K562 (cell line): ENCODE data around the gene CIAO1.

Experiments used
- CBFB ChIP-seq: sonication (generic); formaldehyde crosslinking; IDR thresholded peaks from 2 replicates; pipeline ENCODE4 v1.4.0; 2020; ENCODE audit warnings: mild to moderate bottlenecking, missing genetic modification reagents
- CTCF ChIP-seq, 3 experiments: IDR thresholded peaks in 2 of 3; conservative IDR thresholded peaks in 1 of 3; 2 replicates each; pipeline ENCODE4 v1.5.1; 2011 to 2012; ENCODE audit warnings: low read length in 3 of 3, mild to moderate bottlenecking in 3 of 3, control low read depth in 2 of 3, improper control_type of control experiment in 1 of 3, inconsistent platforms in 1 of 3, low read depth in 1 of 3, mixed read lengths in 1 of 3, moderate library complexity in 1 of 3; ENCODE audit not compliant: insufficient read depth in 2 of 3
- EZH2 ChIP-seq: IDR thresholded peaks from 2 replicates; pipeline ENCODE4 v1.6.1; 2012; ENCODE audit warnings: low read depth, mild to moderate bottlenecking, inconsistent platforms, low read length, borderline replicate concordance
- FIP1L1 ChIP-seq: fragments of 200-400 bp; formaldehyde crosslinking; IDR thresholded peaks from 2 replicates; pipeline ENCODE4 v1.6.1; 2018; ENCODE audit warnings: mild to moderate bottlenecking, low read depth, low read length; ENCODE audit not compliant: poor library complexity, severe bottlenecking
- GATAD2B ChIP-seq: fragments of 450-650 bp; IDR thresholded peaks from 2 replicates; pipeline ENCODE4 v1.6.1; 2017; ENCODE audit warnings: mild to moderate bottlenecking, borderline replicate concordance
- POLR2A ChIP-seq: fragments of 450-650 bp; conservative IDR thresholded peaks from 2 replicates; pipeline ENCODE4 v1.6.1; 2016
- POLR2AphosphoS5 ChIP-seq: IDR thresholded peaks from 2 replicates; pipeline ENCODE4 v1.6.1; 2011; ENCODE audit warnings: mild to moderate bottlenecking, low read depth, low read length, moderate library complexity; ENCODE audit not compliant: control insufficient read depth, insufficient read depth
- SIN3A ChIP-seq, 2 experiments: fragments of 150-350 bp in 1 of 2; IDR thresholded peaks; 2 replicates each; pipeline ENCODE4 v1.6.1; 2011 to 2016; ENCODE audit warnings: borderline replicate concordance in 2 of 2, low read depth in 2 of 2, low read length in 2 of 2, mild to moderate bottlenecking in 2 of 2, moderate library complexity in 2 of 2; ENCODE audit not compliant: control insufficient read depth in 1 of 2
- SMC3 ChIP-seq: conservative IDR thresholded peaks from 2 replicates; pipeline ENCODE4 v1.6.1; 2011; ENCODE audit warnings: low read depth, low read length, improper control_type of control experiment; ENCODE audit not compliant: insufficient read depth
- YY1 ChIP-seq, 3 experiments: IDR thresholded peaks; 2 replicates each; pipeline ENCODE4 v1.6.1; 2011; ENCODE audit warnings: low read length in 2 of 3, mild to moderate bottlenecking in 2 of 3, moderate library complexity in 2 of 3, borderline replicate concordance in 1 of 3, control low read depth in 1 of 3, low read depth in 1 of 3; ENCODE audit not compliant: insufficient read depth in 3 of 3, insufficient replicate concordance in 2 of 3, control insufficient read depth in 1 of 3, insufficient read length in 1 of 3; ENCODE audit errors: extremely low read depth in 1 of 3
- ZNF217 ChIP-seq: sonication (generic); formaldehyde crosslinking; IDR thresholded peaks from 2 replicates; pipeline ENCODE4 v1.8.0; 2022; ENCODE audit warnings: mild to moderate bottlenecking, missing genetic modification reagents
- ZNF282 ChIP-seq: sonication (generic); formaldehyde crosslinking; IDR thresholded peaks from 2 replicates; pipeline ENCODE4 v1.8.1; 2023; ENCODE audit warnings: missing genetic modification reagents
- ZNF75A ChIP-seq: fragments of 450-650 bp; formaldehyde crosslinking; IDR thresholded peaks from 2 replicates; pipeline ENCODE4 v1.4.0; 2020; ENCODE audit warnings: mild to moderate bottlenecking
- ZNF778 ChIP-seq: fragments of 450-650 bp; formaldehyde crosslinking; IDR thresholded peaks from 2 replicates; pipeline ENCODE4 v1.4.0; 2020; ENCODE audit warnings: mild to moderate bottlenecking, moderate library complexity

DNA sequence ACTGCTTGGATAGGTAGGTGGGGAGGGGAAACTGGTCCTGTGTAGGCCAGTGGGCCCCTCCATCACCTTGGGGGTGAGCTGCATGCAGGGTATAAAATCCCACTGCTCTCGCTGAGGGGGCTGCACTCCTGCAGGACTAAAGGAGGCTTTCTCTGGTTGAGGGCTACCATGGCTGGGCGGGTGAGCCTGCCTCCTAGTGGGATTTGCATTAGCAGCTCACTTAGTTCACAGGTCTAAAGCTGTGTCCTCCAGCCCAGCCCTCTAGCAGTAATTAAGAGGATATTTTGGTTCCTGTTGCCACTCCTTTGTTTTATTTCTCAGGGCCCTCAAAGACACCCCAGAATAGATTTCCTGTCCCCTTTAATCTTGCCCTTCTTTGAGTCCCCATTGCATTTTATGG is 24.8 kb upstream of the CIAO1 start:
- TF ChIP-seq POLR2AphosphoS5 (no peak), ZNF217 (CRISPR knock-in tag) (no peak), EZH2 (no peak), ZNF778 (CRISPR knock-in tag) (no peak), POLR2A (no peak), YY1 (IDR thresholded peaks at IDR 0.05; ENCODE audit: borderline replicate concordance in 1 of 3, control insufficient read depth in 1 of 3, extremely low read depth in 1 of 3, insufficient read depth in 3 of 3, insufficient read length in 1 of 3, insufficient replicate concordance in 2 of 3, low read depth in 1 of 3, low read length in 2 of 3) (no peak), FIP1L1 (no peak), CBFB (CRISPR knock-in tag) (no peak), CTCF (IDR thresholded peaks at IDR 0.05 in 2 of 3, conservative IDR thresholded peaks at IDR 0.05 in 1 of 3; ENCODE audit: insufficient read depth in 2 of 3, low read depth in 1 of 3, low read length in 3 of 3) (0 out of 6 replicates have a peak, but pooled peaks of 1 of the 3 experiments have one; percentile 16), SIN3A (IDR thresholded peaks at IDR 0.05; ENCODE audit: borderline replicate concordance in 2 of 2, control insufficient read depth in 1 of 2, low read depth in 2 of 2, low read length in 2 of 2) (no peak), GATAD2B (no peak), SMC3 (no peak), ZNF282 (CRISPR knock-in tag) (no peak), ZNF75A (CRISPR knock-in tag) (no peak)
